Measurements from ENCODE around the gene ZNF438.

The ZNF438 gene

DNA sequence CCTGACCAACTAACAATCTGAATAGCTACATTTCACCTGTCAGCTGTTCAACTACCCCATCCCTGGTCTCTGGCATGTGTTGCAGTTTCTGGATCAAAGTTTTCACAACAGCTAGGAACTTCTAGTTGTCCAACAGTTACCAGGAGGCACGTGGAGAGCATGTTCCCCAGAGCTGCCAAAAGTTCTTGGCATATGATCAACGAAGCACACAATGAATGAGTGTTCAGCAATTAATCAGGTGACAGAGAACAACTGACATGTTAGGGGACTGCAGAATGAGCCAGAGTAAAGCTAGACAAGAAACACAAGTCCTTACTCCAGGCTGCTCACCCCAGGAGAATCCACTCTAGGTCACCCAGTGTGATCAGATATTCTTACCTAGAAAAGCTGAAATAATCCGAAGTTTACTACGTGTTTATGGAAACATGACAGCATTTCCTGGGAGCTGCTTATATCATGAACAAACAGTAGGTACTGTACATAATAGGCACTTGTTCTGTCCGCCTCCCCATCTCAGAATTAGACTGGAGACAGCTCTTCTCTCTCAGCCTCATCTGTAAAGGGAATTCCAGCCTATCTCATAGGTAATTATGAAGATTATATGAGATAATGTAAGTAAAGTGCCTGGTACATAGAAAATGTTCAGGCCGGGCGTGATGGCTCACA, 50.6 kb downstream of the ZNF438 start:
- no peak overlapping the region for H3K4me3 ChIP-seq (ENCODE audit: low read length)
- DNase-seq (ENCODE audit: low read depth), result peak; percentile 82
- TF ChIP-seq, protein P1, sequence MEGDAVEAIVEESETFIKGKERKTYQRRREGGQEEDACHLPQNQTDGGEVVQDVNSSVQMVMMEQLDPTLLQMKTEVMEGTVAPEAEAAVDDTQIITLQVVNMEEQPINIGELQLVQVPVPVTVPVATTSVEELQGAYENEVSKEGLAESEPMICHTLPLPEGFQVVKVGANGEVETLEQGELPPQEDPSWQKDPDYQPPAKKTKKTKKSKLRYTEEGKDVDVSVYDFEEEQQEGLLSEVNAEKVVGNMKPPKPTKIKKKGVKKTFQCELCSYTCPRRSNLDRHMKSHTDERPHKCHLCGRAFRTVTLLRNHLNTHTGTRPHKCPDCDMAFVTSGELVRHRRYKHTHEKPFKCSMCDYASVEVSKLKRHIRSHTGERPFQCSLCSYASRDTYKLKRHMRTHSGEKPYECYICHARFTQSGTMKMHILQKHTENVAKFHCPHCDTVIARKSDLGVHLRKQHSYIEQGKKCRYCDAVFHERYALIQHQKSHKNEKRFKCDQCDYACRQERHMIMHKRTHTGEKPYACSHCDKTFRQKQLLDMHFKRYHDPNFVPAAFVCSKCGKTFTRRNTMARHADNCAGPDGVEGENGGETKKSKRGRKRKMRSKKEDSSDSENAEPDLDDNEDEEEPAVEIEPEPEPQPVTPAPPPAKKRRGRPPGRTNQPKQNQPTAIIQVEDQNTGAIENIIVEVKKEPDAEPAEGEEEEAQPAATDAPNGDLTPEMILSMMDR (IDR thresholded peaks at IDR 0.05; ENCODE audit: insufficient read depth, low read depth, low read length, missing control alignments), result no peak

DNA sequence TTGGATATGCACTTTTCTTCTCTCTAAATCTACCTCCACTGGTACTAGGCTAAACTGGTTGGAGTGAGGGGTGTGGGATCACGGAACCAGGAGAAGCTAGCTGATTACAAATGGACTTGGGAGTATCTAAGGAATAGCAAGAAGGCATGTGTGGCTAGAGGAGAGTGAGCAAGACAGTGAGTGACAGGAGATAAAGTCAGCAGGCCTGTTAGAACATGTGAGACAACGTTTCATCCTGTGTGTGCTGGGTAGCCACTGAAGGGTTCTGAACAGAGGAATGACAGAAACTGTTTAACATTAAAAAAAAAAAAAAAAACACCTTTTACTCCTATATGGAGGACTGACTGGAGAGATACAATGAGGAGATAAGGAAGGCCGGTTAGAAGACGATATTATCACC, 51.7 kb downstream of the ZNF438 start:
- TF ChIP-seq, protein P1 (IDR thresholded peaks at IDR 0.05; ENCODE audit: insufficient read depth, low read depth, low read length, missing control alignments), result no peak
- H3K4me3 ChIP-seq (ENCODE audit: low read length), result no peak overlapping the region
- DNase-seq (ENCODE audit: low read depth), result peak; percentile 88

DNA sequence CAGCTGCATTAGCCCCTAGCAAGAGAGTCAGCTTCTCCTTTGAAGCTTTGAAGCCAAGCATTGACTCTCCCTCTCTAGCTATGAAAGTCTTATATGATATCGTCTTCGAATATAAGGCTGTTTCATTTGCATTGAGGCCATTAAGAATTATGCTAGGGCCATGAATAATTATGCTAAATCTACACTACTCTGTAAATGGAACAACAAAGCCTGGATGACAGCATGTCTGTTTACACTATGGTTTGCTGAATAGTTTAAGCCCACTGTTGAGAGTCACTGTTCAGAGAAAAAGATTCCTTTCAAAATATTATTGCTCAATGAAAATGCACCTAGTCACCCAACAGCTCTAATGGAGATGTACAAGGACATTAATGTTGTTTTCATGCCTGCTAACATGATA, 52.8 kb downstream of the ZNF438 start:
- DNase-seq (ENCODE audit: low read depth), result no peak
- TF ChIP-seq, protein P1 (IDR thresholded peaks at IDR 0.05; ENCODE audit: insufficient read depth, low read depth, low read length, missing control alignments), result no peak
- no peak overlapping the region for H3K4me3 ChIP-seq (ENCODE audit: low read length)

DNA sequence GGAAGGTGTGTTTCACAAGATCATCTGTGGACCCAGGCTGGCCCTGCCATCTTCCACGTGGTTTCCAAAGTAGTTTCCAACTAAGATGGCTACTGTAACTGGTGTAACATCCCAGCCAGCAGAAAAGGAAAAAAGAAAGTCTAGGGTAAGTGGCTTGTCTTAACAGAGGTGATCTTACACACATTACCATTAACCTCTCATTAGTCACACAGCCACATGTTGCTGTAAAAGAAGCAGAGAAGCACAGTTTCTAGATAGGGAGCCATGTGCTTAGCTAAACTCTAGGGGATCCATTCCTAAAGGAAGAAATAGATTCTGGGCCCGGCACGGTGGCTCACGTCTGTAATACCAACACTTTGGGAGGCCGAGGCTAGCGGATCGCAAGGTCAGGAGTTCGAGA, 54.3 kb downstream of the ZNF438 start:
- no peak overlapping the region for H3K4me3 ChIP-seq (ENCODE audit: low read length)
- TF ChIP-seq, protein P1 (IDR thresholded peaks at IDR 0.05; ENCODE audit: insufficient read depth, low read depth, low read length, missing control alignments), result no peak
- no peak for DNase-seq (ENCODE audit: low read depth)

DNA sequence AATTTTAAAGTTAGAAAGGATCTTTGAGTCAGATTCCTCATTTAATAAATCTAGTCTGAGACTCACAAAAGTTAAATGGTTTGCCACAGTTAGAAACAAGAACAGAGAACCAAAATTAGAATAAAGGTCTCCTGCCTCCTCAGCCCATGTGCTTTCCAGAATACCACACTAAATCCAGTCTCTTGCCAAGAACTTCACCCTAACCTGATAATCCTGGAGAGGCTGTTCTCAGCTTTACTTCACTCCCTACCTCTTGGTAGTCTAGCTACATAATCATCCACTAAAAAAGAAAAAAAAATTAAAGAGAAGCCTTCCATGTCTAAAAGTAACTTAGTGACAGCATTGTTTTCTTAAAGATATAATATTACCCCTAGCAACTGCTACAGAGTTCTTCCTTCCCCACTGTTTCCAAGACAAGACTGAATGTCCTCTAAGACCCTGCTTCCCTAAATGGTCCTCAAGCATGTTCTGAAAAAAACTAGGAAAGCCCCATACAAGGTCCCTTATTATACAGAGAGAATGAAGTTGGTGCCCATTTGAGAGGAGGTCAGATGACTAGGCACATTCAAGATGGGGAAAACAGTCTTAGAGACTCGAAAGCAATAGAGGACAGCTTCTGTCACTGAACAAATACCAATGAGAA, 56.8 kb downstream of the ZNF438 start:
- TF ChIP-seq, protein P1 (IDR thresholded peaks at IDR 0.05; ENCODE audit: insufficient read depth, low read depth, low read length, missing control alignments), result no peak
- no peak overlapping the region for H3K4me3 ChIP-seq (ENCODE audit: low read length)
- no peak for DNase-seq (ENCODE audit: low read depth)

DNA sequence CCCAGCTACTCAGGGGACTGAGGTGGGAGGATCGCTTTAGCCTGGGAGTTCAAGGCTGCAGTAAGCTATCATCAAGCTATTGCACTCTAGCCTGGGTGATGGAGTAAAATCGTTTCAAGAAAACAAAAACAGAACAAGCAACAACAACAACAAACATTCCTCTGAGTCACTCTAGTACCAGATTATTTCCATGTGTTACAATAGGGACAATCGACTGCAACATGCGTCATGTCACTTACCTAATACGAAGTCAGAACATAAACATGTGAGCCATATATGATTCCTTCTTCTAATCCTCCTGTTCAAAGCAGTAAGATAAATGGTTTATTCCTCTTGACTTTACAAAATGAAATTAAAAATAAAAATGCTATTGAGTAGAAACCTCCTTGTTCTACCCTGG, 57.3 kb downstream of the ZNF438 start:
- TF ChIP-seq, protein P1 (IDR thresholded peaks at IDR 0.05; ENCODE audit: insufficient read depth, low read depth, low read length, missing control alignments), result no peak
- no peak for DNase-seq (ENCODE audit: low read depth)
- H3K4me3 ChIP-seq (ENCODE audit: low read length), result no peak overlapping the region

DNA sequence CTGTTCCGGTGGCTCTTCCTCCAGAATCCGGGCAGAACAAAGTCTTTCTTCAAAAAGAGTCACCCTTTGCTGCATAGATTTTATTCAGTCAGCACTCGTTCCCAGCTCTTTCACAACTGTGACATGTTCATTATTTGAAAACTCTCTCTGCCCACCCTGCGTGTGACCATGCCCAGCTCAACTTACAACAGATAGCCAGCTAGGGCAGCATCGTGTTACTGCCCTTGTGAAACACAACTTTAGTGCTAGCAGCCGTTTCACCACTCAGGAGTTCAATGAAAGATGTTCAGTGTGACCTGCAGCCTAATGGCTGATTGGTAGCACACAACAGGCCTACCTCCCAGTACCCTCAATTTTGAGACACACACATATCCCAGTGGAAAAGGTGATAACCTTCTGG, 57.9 kb downstream of the ZNF438 start:
- TF ChIP-seq, protein P1 (IDR thresholded peaks at IDR 0.05; ENCODE audit: insufficient read depth, low read depth, low read length, missing control alignments), result no peak
- H3K4me3 ChIP-seq (ENCODE audit: low read length), result no peak overlapping the region
- no peak for DNase-seq (ENCODE audit: low read depth)

All from epithelial cell of esophagus (primary cell).